GM18520 (cell line): ENCODE results near the gene MYOZ1.
"Not testable (repeated sequence)": the region's sequence is repeated elsewhere in the genome, so short reads cannot be mapped to it uniquely, and the experiment has no call there.

ENCODE experiments used
- ATAC-seq: cut with Tn5 transposase; IDR thresholded peaks from one replicate; pipeline ENCODE4 v1.9.1; 2021; ENCODE audit not compliant: unreplicated experiment

MYOZ1 gene, protein sequence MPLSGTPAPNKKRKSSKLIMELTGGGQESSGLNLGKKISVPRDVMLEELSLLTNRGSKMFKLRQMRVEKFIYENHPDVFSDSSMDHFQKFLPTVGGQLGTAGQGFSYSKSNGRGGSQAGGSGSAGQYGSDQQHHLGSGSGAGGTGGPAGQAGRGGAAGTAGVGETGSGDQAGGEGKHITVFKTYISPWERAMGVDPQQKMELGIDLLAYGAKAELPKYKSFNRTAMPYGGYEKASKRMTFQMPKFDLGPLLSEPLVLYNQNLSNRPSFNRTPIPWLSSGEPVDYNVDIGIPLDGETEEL

DNA sequence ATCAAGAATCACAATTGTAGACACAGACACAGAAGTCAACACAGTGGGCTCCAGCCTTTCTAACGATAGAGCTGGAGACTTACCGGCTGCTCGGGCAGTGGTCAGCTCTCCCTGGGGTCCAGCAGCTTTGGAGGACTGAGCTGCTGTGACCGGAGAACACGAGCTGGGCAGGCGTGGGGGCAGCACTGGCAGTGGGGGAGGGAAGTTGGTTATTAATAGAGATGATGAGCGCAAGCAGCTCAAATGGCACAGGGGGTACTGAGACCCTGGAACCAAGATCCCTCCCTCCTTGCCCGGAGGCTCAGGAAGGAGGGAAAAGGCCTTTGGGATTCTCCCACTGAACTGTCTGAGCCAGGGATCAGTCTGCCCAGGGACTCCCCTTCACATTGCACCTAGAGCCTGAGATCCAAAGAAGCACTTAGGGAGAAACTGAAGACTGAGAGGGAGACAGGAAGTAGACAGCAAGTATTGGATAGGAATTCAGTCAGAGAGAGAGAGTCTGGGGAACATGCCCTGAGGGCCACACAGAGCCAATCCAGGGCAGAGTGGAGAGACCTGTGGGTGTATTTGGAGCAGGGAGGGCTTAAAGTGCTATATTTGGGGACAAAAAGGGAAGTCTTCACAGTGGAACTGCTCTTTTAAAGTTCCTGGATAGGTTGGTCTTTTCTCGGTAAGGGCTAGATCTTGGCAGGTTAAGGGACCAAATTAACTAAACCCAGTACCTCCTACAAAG lies at the start of gene MYOZ1:
Gene MYOZ1 (minus strand): TSS at position 147 of the 733 bp plus-strand sequence. CDS start 1,457 bp downstream, outside the sequence.
- ATAC-seq, result no peak

DNA sequence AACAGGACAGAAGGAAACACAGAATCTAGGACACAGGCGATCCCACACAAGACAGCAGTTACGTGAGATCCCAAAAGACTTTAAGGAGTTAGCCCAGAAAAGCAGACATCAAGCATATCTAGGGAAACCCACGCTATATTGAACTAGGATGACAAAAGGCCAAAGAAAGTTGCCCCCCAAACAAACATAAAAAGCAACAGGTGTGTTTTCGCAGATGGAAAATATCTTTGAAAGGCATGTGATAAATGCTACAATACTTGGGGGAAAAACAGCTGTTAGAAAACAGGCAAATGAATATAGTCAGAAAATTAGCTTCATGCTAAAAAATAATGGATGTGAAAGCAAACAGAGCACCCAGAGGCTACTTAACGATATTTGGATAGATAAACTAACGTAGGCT lies 49.5 kb upstream of the MYOZ1 start:
- ATAC-seq, result not testable (repeated sequence)

DNA sequence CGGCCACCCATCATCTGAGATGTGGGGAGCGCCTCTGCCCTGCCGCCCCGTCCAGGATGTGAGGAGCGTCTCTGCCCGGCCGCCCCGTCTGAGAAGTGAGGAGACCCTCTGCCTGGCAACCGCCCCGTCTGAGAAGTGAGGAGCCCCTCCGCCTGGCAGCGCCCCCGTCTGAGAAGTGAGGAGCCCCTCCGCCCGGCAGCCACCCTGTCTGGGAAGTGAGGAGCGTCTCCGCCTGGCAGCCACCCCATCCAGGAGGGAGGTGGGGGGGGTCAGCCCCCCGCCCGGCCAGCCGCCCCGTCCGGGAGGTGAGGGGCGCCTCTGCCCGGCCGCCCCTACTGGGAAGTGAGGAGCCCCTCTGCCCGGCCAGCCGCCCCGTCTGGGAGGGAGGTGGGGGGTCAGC lies 48.3 kb upstream of the MYOZ1 start:
- ATAC-seq, result not testable (repeated sequence)

DNA sequence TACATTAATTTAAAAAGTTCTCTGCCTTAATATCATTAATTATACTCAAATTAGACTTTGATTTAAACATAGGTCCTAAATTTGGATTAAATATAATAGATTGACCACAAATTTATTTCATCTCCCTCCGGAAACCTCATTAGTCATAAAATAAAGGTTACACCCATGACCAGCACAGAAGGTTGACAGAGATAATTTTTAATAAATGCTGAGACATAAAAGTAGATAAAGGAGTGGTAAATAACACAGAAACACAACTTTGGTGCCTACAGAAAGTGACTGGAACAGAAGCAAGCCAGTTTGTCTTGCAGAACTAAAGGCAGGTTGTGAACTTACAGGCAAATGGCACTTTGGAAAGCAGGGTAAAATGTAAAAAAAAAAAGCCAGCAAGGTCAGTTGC lies 46.4 kb upstream of the MYOZ1 start:
- ATAC-seq, result not testable (repeated sequence)

DNA sequence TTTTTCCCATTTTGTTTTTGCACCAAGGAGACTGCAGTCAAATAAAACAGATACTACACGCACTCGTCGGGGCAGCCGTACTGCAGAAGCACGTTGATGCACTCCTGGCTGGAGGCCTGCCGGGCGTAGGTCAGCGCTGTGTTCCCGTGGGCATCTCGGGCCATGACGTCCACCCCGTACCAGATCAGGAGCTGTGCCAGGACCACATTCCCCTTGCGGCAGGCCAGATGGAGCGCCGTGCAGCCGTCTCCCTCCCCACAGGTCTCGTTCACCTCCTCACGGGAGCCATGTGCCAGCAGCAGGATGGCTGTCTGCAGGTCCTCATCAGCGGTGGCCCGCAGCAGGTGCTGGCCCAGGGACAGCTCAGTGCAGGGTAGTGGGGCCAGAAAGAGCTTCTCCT lies 33.3 kb upstream of the MYOZ1 start:
- not testable (repeated sequence) for ATAC-seq

DNA sequence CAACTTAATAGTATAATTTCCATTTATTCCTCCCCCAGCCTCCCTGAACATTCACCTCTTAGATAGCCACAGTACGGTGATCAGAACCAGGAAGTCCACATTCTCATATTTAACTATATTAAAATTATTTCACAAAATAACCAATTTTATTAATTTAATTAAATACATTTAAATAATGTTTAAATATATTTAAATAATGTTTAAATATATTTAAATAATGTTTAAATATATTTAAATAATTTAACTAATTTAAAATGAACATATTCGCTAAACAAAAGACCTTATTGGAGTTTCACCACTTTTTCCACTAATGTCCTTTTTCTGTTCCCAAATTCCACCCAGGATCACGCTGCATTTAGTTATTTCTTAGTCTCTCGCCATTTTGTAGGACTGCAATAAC lies 27.1 kb upstream of the MYOZ1 start:
- ATAC-seq, result not testable (repeated sequence)

DNA sequence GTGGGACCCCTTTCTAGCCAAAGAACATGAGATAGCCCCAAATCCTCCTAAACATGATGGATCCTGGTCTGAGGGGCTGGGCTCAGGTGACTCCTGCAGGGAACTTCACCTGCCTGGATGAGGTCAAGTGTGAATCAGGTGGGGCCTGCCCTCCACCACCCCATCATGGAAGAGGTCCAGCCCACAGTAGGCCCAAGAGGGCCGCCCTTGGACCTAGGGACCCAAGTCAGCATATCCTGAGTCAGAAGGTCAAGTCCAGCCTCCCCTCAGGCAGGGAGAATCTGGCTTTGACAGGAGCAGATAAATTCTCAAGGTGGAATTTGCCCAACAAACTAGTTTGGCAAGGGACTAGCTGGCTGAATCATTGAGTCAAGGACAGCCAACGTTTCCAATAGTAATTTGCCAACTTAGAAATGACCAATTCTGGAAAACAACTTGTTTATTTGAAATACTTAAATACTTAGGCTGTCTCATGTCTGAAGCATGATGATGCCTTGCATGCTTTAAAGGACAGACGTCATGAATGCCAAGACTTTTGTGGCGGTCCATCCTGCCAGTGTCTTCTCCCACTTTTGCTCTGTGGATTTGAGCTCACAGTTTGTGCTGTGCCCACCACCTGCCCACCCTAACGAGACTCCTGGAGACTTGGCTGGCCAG lies 25.0 kb upstream of the MYOZ1 start:
- ATAC-seq, result not testable (repeated sequence)

DNA sequence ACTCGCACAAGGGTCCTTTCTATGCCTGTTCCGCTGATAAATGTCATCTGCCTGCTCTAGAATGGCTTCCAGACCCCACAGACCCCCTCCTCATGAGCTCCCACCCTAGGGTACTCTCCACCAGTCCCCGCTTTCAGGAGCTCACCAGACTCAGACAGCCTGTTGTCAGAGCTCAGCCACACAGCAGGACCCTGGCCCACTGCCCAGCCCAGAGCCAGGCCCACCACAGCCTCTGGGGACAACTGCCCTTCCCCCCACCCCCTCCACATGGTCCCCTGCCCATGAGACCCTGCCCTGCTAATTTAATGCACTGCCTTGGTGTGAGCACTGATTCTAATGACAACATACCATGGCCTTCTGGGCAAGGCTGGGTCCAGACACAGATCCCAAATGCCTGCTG lies 24.3 kb upstream of the MYOZ1 start:
- ATAC-seq, result not testable (repeated sequence)

DNA sequence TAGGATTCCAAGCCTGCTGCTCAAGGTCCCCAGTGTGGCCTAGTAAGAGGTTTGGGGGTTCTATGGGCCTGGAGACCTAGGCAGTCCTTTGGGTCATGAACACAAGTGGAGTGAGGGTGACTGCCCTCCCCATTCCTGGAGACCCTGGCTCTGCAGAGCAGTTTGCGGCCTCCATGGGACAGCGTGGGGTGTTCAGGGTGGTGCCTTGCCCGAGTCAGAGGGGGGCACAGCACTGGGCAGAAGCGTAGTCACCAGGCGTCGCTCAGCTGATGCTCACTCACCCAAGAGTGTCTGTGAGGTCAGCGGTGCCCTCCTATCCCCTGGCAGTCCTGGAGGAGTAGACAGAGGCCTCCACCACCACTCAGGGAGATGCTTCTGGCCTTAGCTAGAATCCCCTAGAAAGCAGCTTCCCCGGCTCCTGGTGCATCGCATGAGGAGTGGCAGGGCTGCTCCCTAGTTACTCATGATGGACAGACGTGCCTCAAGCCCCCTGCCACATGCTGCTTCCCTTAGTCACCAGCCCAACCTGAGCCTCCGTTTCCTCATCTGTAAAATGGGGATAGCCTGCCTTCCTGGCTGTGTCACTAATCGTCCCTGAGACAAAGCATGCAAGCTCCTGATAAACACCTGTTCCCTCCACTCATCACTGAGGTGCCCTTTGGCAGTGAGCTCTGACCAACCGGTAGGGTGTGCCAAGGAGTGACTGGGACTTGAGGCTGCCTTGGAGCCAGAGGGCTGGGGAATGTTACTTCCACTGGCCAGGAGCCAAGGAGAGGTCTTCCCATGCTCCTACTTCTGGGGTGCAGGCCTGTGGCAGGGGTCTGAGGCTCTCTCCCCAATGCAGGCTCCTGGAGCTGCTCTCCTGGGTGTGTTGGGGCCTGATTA lies 23.1 kb upstream of the MYOZ1 start:
- ATAC-seq, result not testable (repeated sequence)

DNA sequence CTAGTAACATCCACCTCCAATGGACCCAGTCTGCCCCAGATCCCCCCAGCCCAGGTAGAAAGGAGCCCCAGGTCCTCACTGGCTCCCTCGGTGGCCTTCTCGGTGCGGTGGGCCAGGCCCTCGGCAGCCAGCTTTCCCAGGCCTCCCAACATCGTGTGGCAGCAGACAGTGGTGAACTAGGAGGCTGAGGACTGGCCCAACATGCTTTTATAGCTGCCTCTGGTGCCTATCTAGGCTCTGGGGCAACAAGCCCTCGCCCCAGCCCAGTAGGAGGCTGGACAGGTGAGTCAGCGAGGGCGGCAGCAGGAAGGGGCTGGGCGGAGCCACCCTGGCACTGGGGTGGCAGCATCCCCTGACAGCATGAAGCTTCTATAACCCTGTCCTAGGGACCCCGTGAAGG lies 22.3 kb upstream of the MYOZ1 start:
- not testable (repeated sequence) for ATAC-seq

DNA sequence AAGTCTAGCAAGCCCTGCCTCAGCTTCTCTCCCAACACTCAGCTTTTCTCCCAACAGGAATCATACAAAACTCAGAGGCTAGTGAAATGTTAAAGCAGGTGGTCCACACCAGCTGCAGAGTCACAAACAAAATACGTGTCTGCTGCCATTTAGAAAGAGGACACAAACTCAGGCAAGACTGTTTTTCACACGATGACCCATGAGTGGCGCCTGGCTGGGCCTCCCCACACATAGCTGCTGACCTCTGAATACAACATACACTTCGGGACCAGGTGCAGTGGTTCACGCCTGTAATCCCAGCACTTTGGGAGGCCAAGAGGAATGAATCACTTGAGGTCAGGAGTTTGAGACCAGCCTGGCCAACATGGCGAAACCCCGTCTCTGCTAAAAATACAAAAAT lies 21.4 kb upstream of the MYOZ1 start:
- not testable (repeated sequence) for ATAC-seq

DNA sequence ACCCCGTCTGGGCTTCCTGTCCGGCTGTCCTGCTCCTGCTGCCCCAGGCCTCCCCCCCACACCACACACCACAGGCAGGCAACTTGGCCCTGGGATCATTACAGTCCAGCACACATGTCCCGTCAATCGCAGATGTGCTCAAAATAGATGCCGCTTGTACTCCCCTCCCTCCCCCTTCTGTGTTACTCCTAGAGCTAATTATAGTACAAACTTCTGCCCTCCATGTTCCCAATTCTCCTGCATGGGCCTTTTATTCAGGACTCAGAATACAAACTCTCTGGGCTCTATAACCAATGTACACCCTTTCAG lies 14.7 kb upstream of the MYOZ1 start, which contains the start of gene SYNPO2L:
Gene SYNPO2L (minus strand): TSS at position 40 of the 309 bp plus-strand sequence. CDS start 107 bp downstream, outside the sequence.
- ATAC-seq, result no peak

DNA sequence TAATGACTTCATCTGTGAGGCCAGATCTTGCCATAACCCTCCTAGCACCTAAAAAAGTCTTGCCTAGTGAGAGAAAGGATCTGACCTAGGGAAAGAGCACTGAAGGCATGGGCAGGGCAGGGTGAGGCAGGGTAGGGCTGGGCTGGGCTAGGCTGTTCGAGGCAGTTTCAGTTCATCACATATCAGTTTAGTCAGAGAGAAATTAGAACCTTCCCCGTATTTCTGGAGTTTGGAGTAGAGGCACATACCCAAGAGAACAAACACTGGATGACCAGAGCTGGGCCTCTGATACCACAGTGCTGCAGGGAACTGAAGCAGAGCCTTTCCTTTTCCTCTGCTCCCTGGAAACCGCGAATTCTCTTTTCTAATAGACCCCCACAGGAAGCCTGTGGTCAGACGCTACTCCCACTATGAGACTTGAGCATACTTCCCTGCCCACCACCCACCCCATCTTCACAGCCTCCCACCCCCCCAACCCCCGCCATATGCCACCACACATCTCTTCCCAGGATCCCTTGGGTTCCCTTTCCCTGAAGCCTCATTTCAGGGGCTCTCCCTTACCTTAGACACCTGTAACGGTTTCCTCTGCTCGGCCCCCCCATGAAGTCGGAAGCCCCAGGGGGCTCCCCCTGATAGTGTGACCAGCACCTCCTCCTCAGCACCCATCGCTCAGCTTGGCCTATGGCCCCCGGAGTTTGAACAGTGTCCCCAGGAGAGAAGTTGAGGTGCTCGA lies 14.1 kb upstream of the MYOZ1 start:
- no peak for ATAC-seq

DNA sequence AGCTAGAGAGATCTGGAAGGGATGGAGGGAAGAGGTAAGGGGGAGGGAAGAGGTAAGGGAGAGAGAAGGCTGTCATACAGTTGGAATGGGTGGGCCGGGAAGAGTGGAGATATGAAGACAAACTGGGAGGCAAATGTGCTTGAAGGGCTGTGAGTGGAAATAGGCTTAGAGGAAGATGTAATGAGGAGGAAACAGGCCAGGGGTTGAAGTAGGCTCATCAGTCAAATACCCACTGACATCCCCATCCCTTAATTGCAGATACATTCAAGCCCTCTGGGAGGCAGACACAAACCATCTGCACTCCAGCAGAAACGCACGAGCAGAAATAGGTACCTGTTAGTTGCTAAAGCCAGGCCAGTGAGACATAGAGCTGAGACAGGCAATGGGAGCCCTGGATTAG lies 12.4 kb upstream of the MYOZ1 start:
- no peak for ATAC-seq

DNA sequence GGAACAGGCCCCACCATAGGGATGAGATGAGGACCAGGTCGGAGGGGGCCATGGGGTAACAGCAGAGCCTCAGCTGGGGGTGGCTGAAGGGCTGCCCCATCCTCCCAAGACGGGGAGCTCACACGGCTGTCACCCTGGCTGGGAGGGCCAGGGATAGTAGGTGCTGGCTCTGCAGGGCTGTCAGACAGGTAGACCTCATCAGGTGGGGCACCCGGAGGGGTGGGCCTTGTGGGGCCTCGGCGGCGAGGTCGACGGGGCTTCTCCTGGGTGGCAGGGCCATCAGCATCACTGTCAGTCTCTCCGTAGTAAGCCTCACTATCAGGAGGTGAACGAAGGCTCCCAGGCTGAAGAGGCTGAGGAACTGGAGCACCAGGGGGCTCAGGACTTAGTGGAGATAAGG lies 11.9 kb upstream of the MYOZ1 start:
- no peak for ATAC-seq

DNA sequence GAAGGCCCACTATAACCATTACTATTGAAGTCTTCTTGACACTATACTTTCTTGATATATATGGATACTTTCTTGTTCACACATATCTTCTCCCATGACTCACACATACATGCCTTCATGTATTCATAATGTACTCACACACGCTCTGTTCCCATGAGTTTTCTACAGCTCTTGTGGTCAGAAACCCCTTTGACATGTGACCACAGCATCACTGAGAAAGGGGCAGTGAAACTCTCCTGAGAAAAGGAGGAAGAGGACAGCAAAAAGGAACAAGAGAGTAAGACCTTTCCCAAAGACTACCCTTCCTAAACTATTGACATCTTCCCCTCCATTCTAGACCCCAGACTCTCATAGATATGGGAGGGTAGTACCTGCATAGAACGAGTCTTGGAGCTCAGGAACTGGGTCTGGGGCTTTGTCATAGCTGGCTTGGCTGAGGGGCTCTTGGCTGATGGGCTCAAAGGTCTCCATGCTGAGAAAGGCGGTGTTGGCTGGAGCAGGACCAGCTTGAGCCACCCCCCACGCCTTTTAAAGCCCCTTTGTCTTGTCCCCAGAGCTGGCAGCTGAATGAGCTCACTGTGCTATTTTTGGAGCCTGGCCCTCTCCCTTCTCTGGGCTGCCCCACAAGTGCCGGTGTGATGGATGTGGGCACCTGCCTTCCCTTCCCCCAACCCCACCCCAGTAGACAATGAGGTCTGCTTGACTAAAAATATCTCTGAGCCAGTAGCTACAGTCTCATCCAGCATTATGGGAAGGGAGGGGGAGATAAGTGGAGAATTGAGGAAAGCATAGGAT lies 9.5 kb upstream of the MYOZ1 start:
- ATAC-seq, result peak; percentile 42

DNA sequence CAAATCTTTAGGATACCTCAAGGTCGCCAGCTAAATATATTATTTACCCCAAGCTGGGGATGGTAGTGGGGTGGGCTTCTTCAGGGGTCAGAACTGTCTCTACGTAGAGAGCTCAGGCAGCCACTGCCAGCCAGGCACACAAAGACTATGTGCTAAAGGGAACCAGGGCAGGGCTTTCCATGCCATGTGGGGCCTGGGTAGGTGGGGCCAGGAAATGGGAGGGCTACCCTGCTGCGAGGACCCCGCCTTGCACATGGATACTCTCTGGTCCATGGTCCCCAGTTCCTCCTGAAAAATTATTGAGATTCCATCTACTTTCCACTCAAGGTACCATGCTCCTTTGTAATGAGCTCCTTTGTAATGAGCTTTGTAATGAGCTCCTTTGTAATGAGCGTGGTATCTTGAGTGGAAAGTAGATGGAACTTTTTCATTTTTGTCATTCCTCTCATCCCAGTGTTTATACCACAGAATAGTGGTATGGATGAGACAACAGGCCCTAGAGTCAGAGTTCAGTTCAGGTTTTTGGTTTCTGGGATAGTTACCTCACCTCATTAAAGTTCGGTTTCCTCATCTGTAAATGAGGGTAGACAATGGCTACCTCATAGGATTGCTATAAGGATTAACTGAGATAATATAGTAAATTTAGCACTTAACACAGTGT lies 8.7 kb upstream of the MYOZ1 start:
- ATAC-seq, result no peak

DNA sequence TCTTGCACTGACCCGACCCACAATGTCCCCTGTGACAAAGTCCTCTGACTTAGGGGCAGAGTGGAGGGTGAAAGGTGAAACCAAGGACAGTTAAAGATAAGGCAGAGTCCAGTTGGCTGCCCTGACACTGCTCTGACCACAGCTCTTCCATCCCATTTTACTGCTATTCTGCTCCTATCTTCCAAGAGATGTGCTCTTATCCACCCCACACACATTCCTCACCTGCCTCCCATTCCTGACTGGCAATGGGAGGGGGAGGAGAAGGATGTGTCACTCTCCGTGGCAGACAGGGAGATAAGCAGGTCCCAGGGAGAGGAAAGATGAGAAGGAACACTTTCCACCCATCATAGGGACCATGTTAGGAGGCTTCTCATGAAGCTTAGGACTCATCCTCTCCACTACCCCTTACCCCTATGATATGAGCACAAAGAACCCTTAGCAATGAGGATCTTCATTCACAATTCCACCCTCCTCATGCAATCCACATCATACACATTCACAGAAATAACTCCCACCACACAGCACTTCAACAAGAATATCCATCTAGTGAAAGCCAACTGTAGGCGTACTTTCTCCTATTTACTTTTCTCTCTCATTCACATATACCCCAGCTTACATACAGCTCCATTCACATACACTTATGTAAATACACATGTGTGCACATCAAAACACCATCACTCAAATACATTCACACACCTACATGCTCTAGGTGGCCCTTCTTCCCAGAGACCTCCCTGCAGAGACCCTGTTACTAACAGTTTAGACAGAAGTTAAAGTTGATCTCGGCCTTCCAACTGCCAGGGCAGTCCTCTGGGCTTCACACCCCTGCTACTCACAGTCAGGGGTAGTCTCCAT lies 7.9 kb upstream of the MYOZ1 start:
- ATAC-seq, result no peak
